NOMO-1 treated with dmso at 0.1 percent for 144 hours (cell line): ENCODE data around the gene DNASE2.
"Not testable (repeated sequence)": the region's sequence is repeated elsewhere in the genome, so short reads cannot be mapped to it uniquely, and the experiment has no call there.

Experiments used
- DNase-seq: peaks from one replicate; lab custom pipeline; 2025; ENCODE audit not compliant: unreplicated experiment; lab: John Stamatoyannopoulos, UW

Gene DNASE2

GRCh38 chr19:12865746-12866415 is 15.4 kb downstream of the DNASE2 start:
- DNase-seq = no peak

- no peak for DNase-seq
These were observed 16.2 kb downstream of the DNASE2 start for GRCh38 chr19:12864721-12865715.

GRCh38 chr19:12864143-12864542 is 17.1 kb downstream of the DNASE2 start:
- DNase-seq = no peak

GRCh38 chr19:12859546-12859945 is 21.7 kb downstream of the DNASE2 start:
- no peak for DNase-seq

- DNase-seq = no peak
These were observed 23.0 kb downstream of the DNASE2 start for GRCh38 chr19:12858041-12858928.

GRCh38 chr19:12856653-12857052 is 24.6 kb downstream of the DNASE2 start:
- DNase-seq = no peak

- peak; percentile 75 for DNase-seq
These were observed 33.8 kb downstream of the DNASE2 start for GRCh38 chr19:12847159-12848139.

- not testable (repeated sequence) for DNase-seq
These were observed 34.6 kb downstream of the DNASE2 start for GRCh38 chr19:12846613-12847012.

GRCh38 chr19:12843999-12844732 is 37.1 kb downstream of the DNASE2 start:
- no peak for DNase-seq

- no peak for DNase-seq
These were observed 37.9 kb downstream of the DNASE2 start for GRCh38 chr19:12843328-12843727.

GRCh38 chr19:12842511-12842910 is 38.7 kb downstream of the DNASE2 start:
- DNase-seq = no peak

GRCh38 chr19:12841094-12841493 is 40.2 kb downstream of the DNASE2 start:
- no peak for DNase-seq

- DNase-seq = no peak
These were observed 40.9 kb downstream of the DNASE2 start for GRCh38 chr19:12840091-12841079.

GRCh38 chr19:12838886-12839756 is 42.1 kb downstream of the DNASE2 start:
- DNase-seq = no peak

- peak; percentile 19 for DNase-seq
These were observed 42.9 kb downstream of the DNASE2 start, which contains the start of gene MAST1 for GRCh38 chr19:12838182-12838885. Gene MAST1, plus strand, starts transcription at chr19:12838515. Its CDS starts 58 bp downstream, at chr19:12838573.

- no peak for DNase-seq
These were observed 44.0 kb downstream of the DNASE2 start for GRCh38 chr19:12837225-12837624.
